Sigmoid colon (tissue), 4 donors: ENCODE measurements around the gene ENTPD5.

Source experiments
- EP300 ChIP-seq, 4 donors: sonication (generic); formaldehyde crosslinking; IDR thresholded peaks; one replicate each; pipeline ENCODE4 v1.6.1; 2017; ENCODE audit warnings: antibody characterized with exemption in 4 of 4
- POLR2A ChIP-seq, 2 donors: fragments of 450-650 bp; IDR thresholded peaks; one replicate each; pipeline ENCODE4 v1.6.1; 2016; ENCODE audit warnings: antibody characterized with exemption in 2 of 2, mild to moderate bottlenecking in 2 of 2, moderate library complexity in 2 of 2
- POLR2AphosphoS5 ChIP-seq, 4 donors: sonication (generic); formaldehyde crosslinking; IDR thresholded peaks; one replicate each; pipeline ENCODE4 v1.6.1; 2017; ENCODE audit warnings: antibody characterized with exemption in 4 of 4
- TF ChIP-seq, protein P1 (sequence below), 4 experiments: fragments of 450-650 bp in 3 of 4; fragments of 200-600 bp in 1 of 4; IDR thresholded peaks; one replicate each; pipeline ENCODE4 v1.5.1; 2016 to 2019; ENCODE audit warnings: antibody characterized with exemption in 4 of 4, mild to moderate bottlenecking in 3 of 4, moderate library complexity in 2 of 4

DNA sequence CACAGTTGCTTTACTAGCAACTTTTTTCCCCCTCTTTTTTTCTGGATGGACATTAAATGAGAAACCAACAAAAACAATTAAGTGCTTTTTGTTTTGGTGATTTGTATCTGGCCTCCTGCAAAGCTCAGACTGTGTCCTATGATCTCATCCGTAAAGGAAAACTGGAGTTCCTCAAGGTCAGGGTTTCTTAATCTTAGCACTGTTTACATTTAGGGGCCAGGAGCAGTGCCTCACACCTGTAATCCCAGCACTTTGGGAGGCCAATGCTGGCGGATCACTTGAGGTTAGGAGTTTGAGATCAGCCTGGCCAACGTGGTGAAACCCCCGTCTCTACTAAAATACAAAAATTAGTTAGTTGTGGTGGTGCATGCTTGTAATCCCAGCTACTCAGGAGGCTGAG lies 28.0 kb downstream of the ENTPD5 start:
- TF ChIP-seq, protein P1, sequence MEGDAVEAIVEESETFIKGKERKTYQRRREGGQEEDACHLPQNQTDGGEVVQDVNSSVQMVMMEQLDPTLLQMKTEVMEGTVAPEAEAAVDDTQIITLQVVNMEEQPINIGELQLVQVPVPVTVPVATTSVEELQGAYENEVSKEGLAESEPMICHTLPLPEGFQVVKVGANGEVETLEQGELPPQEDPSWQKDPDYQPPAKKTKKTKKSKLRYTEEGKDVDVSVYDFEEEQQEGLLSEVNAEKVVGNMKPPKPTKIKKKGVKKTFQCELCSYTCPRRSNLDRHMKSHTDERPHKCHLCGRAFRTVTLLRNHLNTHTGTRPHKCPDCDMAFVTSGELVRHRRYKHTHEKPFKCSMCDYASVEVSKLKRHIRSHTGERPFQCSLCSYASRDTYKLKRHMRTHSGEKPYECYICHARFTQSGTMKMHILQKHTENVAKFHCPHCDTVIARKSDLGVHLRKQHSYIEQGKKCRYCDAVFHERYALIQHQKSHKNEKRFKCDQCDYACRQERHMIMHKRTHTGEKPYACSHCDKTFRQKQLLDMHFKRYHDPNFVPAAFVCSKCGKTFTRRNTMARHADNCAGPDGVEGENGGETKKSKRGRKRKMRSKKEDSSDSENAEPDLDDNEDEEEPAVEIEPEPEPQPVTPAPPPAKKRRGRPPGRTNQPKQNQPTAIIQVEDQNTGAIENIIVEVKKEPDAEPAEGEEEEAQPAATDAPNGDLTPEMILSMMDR (IDR thresholded peaks at IDR 0.05), result no peak
- TF ChIP-seq POLR2AphosphoS5 (IDR thresholded peaks at IDR 0.05) (no peak), EP300 (IDR thresholded peaks at IDR 0.05) (no peak), POLR2A (IDR thresholded peaks at IDR 0.05) (no peak)
